Stomach (tissue), 9 donors: ENCODE measurements around the gene NECTIN4. TPM values are rescaled to one million over a fixed set of nuclear protein-coding genes. Genes with fewer than 3 reads are reported as not detected.

Source experiments
- DNase-seq, 2 donors: peaks; one replicate each; pipeline versions ENCODE4 v3.0.0 to v3.0.0-alpha.2; 2013 to 2019
- H3K27ac ChIP-seq, 5 donors: fragments of 200-600 bp in 4 of 5; sonication (generic) in 4 of 5; one replicate each; pipeline ENCODE4 v1.5.1; 2013 to 2019; ENCODE audit warnings: mild to moderate bottlenecking in 1 of 5, moderate library complexity in 1 of 5
- H3K27me3 ChIP-seq, 3 donors: fragments of 200-600 bp; sonication (generic); one replicate each; pipeline ENCODE4 v1.5.1; 2017 to 2019; ENCODE audit warnings: mixed run types in 1 of 3
- H3K36me3 ChIP-seq, 4 donors: fragments of 200-600 bp; sonication (generic); 1 replicate in 3 of 4; 2 replicates in 1 of 4; pipeline ENCODE4 v1.5.1; 2016 to 2019
- H3K4me1 ChIP-seq, 4 donors: fragments of 200-600 bp; sonication (generic); one replicate each; pipeline ENCODE4 v1.5.1; 2016 to 2019
- H3K4me3 ChIP-seq, 4 donors: fragments of 200-600 bp; sonication (generic) in 3 of 4; one replicate each; pipeline ENCODE4 v1.5.1; 2016 to 2019; ENCODE audit warnings: mild to moderate bottlenecking in 1 of 4
- H3K9me3 ChIP-seq, 4 donors: fragments of 200-600 bp; sonication (generic); one replicate each; pipeline ENCODE4 v1.5.1; 2016 to 2019
- CTCF ChIP-seq, 7 experiments: fragments of 450-650 bp in 4 of 7; fragments of 200-600 bp in 3 of 7; sonication (generic) in 3 of 7; IDR thresholded peaks; one replicate each; pipeline ENCODE4 v1.5.1; 2016 to 2019; ENCODE audit warnings: antibody characterized with exemption in 7 of 7, control low read depth in 2 of 7, mild to moderate bottlenecking in 1 of 7
- EP300 ChIP-seq: sonication (generic); formaldehyde crosslinking; IDR thresholded peaks from one replicate; pipeline ENCODE4 v1.6.1; 2017; ENCODE audit warnings: antibody characterized with exemption
- POLR2A ChIP-seq, 4 donors: fragments of 450-650 bp; IDR thresholded peaks; one replicate each; pipeline ENCODE4 v1.6.1; 2016; ENCODE audit warnings: antibody characterized with exemption in 4 of 4, control low read depth in 2 of 4, mild to moderate bottlenecking in 1 of 4, moderate library complexity in 1 of 4
- POLR2AphosphoS5 ChIP-seq, 3 donors: sonication (generic); formaldehyde crosslinking; IDR thresholded peaks; one replicate each; pipeline ENCODE4 v1.6.1; 2016; ENCODE audit warnings: antibody characterized with exemption in 3 of 3
- WGBS, 5 donors: extraction: QIAGEN DNeasy Blood & Tissue Kit in 3 of 5; methylation state at CpG; one replicate each; pipeline versions ENCODE4 v1.1.5 to v1.1.7; 2013 to 2018; 5-methylcytosine and 5-hydroxymethylcytosine counted together
- intact Hi-C: fragments of 100-400 bp; cut with DNase I; formaldehyde crosslinking; loops from one replicate; pipeline ENCODE4 v1.15.1; 2023; ENCODE audit warnings: low total_unique reads
- polyA plus RNA-seq, 3 donors: library from polyadenylated mRNA; stranded (reverse); fragments of 200-250 nt; gene quantifications; one replicate each; pipeline ENCODE4 v1.2.3, GENCODE V29; 2013
- total RNA-seq, 5 donors: library from RNA; depleted of rRNA; stranded (reverse); fragments of >200 nt; gene quantifications; one replicate each; pipeline versions ENCODE4 v1.1.0 to v1.2.3, GENCODE V29; 2014 to 2016
- donor health status: healthy with polysubstance abuse.
- donor health status: Bipolar disorder and iron deficiency.
- donor health status: healthy.

The NECTIN4 gene
- total and polyA plus RNA-seq, 8 donors, result 1.7 to 20.3 (median 5.5) TPM

- intact Hi-C loops, result no loop called here
- H3K27me3 ChIP-seq, result peaks cover 0 to 23% (median 0%) of the 10 kb centered on the region in 3 donors
- DNase-seq, result no peak
- H3K4me3 ChIP-seq, result no peak overlapping the region
- 75 to 90% (median 86%) methylated on average over 7 of the region's 7 CpGs for WGBS, 5 donors
- peaks cover 0 to 50% (median 24%) of the 10 kb centered on the region in 4 donors for H3K36me3 ChIP-seq
- H3K9me3 ChIP-seq, result no peaks in the 10 kb centered on the region
- no peaks in the 10 kb centered on the region for H3K4me1 ChIP-seq
- TF ChIP-seq POLR2A (IDR thresholded peaks at IDR 0.05), result no peak
- TF ChIP-seq CTCF (IDR thresholded peaks at IDR 0.05), result no peak
- TF ChIP-seq EP300, result no peak
- no peak for TF ChIP-seq POLR2AphosphoS5 (IDR thresholded peaks at IDR 0.05)
- H3K27ac ChIP-seq, result no peak overlapping the region
These were observed 34.6 kb downstream of the NECTIN4 start for GRCh38 chr1:161054805-161055204.

- Histone ChIP-seq H3K4me3 (no peak overlapping the region), H3K36me3 (peaks cover 0 to 55% (median 27%) of the 10 kb centered on the region in 4 donors), H3K27me3 (peaks cover 0 to 23% (median 0%) of the 10 kb centered on the region in 3 donors), H3K27ac (no peak overlapping the region), H3K9me3 (peaks cover 0 to 4% (median 0%) of the 10 kb centered on the region in 4 donors), H3K4me1 (no peaks in the 10 kb centered on the region)
- intact Hi-C loops, result no loop called here
- 80 to 93% (median 83%) methylated on average over 4 of the region's 4 CpGs for whole genome bisulfite sequencing, 5 donors
- TF ChIP-seq CTCF (IDR thresholded peaks at IDR 0.05) (no peak), POLR2AphosphoS5 (IDR thresholded peaks at IDR 0.05) (no peak), EP300 (no peak), POLR2A (IDR thresholded peaks at IDR 0.05) (no peak)
- DNase-seq, result no peak
These were observed 35.1 kb downstream of the NECTIN4 start for GRCh38 chr1:161054232-161054631.

GRCh38 chr1:161052899-161053298 is 36.5 kb downstream of the NECTIN4 start:
- Histone ChIP-seq H3K27ac (no peak overlapping the region), H3K27me3 (peaks cover 0 to 23% (median 0%) of the 10 kb centered on the region in 3 donors), H3K9me3 (peaks cover 0 to 8% (median 0%) of the 10 kb centered on the region in 4 donors), H3K36me3 (peaks cover 0 to 60% (median 33%) of the 10 kb centered on the region in 4 donors), H3K4me1 (no peaks in the 10 kb centered on the region), H3K4me3 (no peak overlapping the region)
- intact Hi-C loops, result no loop called here
- 67 to 86% (median 71%) methylated on average over 3 of the region's 3 CpGs for WGBS, 5 donors
- no peak for DNase-seq
- TF ChIP-seq EP300 (no peak), POLR2AphosphoS5 (IDR thresholded peaks at IDR 0.05) (no peak), CTCF (IDR thresholded peaks at IDR 0.05) (no peak), POLR2A (IDR thresholded peaks at IDR 0.05) (no peak)

GRCh38 chr1:161051219-161051618 is 38.1 kb downstream of the NECTIN4 start:
- 91 to 94% (median 94%) methylated on average over 7 to 10 of the region's 10 CpGs for WGBS, 5 donors
- Histone ChIP-seq H3K27ac (no peak overlapping the region), H3K27me3 (peaks cover 0 to 20% (median 0%) of the 10 kb centered on the region in 3 donors), H3K9me3 (peaks cover 0 to 8% (median 0%) of the 10 kb centered on the region in 4 donors), H3K4me1 (peaks cover 4 to 13% (median 7%) of the 10 kb centered on the region in 4 donors), H3K4me3 (no peak overlapping the region), H3K36me3 (peaks cover 0 to 61% (median 30%) of the 10 kb centered on the region in 4 donors)
- TF ChIP-seq POLR2A (IDR thresholded peaks at IDR 0.05), result no peak
- TF ChIP-seq CTCF (IDR thresholded peaks at IDR 0.05), result no peak
- no peak for TF ChIP-seq POLR2AphosphoS5 (IDR thresholded peaks at IDR 0.05)
- no peak for TF ChIP-seq EP300
- intact Hi-C loops, result no loop called here
- DNase-seq, result no peak
